ENCODE results near the gene SQSTM1. TPM values are rescaled to one million over a fixed set of nuclear protein-coding genes. Genes with fewer than 3 reads are reported as not detected.
"Not testable (repeated sequence)": the region's sequence is repeated elsewhere in the genome, so short reads cannot be mapped to it uniquely, and the experiment has no call there.

The SQSTM1 gene
- total RNA-seq, 1 donor from 2014 or later = 632 TPM

GRCh38 chr5:179823937-179824744 is 3.4 kb downstream of the SQSTM1 start:
- no peak for DNase-seq (ENCODE audit: extremely low read depth, low read depth, low spot score)

DNA sequence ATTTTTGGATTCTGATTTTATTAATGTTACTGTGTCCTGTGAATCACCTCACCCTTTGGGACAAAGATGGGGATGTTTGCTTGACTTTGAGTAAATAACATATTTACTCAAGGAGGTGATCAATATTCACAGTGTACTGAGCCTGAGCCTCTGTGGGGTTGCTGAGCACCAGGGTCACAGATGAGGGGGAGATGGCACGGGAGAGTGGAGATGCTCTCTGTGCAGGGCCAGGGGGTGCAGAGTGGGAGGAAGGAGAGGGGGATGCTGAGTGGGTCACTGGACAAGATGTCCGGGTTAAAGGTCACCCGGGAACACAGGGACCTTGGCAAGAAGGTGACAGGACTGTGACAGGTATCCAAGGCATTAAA is 4.0 kb downstream of the SQSTM1 start:
- DNase-seq (ENCODE audit: extremely low read depth, low read depth, low spot score) = no peak

GRCh38 chr5:179825655-179826182 is 5.0 kb downstream of the SQSTM1 start:
- no peak for DNase-seq (ENCODE audit: extremely low read depth, low read depth, low spot score)

DNA sequence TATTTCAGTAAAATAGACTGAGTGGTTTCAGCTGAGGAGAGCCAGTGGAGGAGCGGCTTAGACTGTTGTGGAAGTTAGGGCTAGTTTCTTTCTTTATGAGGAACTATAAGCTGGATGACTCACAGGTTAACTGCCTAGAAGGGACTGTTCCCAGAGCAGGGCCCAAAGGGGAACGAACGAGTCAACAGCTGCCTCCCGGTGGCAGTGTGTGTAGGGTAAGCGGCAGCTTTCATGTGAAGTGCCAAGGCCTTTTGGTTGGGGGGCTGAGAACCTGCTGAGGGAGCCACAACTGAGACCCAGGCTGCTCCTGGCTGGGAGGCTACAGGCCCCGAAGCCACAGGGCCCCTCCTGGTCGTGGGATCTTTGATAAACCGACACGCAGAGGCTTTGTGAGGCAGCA is 7.0 kb downstream of the SQSTM1 start:
- no peak for DNase-seq (ENCODE audit: extremely low read depth, low read depth, low spot score)

DNA sequence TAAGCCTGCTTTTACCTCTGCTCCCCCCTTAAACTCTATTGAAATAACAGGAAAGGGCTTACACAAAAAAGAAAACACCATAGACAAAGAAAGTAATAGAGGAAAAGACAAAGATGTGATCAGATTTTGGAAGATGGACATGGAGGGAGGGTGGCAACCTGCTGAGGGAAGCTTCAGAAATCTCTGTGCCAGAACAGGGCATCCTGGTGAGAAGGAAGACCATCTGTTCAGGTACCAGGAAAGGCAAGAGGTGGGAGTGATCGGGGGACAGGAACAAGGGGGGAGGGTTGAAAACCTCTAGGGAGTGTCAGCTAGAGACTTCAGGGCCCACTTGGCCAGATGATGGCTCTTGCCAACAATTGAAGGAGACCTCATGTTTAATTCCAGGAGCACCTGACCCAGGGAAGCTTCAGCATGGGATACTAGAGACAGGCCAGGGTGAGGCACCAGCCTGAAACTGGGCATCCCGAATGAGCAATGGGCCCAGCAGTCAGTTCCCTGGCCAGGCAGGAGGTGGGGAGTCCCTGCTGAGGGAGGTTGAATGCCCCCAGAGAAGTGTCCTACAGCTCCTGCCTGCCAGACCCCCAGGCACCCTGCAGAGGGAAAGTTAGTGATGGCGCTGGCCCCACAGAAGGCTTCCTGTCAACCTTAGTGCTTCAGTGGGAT is 8.2 kb downstream of the SQSTM1 start:
- DNase-seq (ENCODE audit: extremely low read depth, low read depth, low spot score) = no peak

DNA sequence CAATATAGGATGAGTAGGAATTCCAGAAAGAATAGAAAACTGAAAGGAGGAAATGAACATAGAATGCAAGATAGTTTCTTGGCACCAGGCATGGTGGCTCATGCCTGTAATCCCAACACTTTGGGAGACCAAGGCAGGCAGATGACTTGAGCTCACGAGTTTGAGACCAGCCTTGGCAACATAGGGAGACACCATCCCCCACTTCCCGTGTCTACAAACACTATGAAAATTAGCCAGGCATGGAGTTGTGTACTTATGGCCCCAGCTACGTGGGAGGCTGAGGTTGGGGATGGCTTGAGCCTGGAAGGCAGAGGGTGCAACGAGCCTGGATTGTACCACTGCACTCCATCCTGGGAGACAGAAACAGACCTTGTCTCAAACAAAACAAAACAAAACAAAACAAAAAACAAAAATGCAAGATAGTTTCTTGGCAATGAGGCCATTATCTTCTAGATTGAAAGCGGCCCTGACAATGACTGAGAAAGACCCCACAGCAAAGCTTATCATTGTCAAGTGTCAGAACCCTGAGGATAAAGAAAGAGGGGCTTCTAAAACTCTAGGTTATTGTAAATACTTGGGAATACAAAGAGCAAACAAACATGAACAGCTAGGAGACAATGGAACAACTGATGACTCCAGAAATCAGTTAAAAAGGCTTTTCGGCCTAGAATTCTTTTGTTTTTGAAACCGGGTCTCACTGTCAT is 9.2 kb downstream of the SQSTM1 start:
- DNase-seq (ENCODE audit: extremely low read depth, low read depth, low spot score) = no peak

- no peak for DNase-seq (ENCODE audit: extremely low read depth, low read depth, low spot score)
Observed at GRCh38 chr5:179830818-179831468, 10.2 kb downstream of the SQSTM1 start.

GRCh38 chr5:179832039-179832745 is 11.5 kb downstream of the SQSTM1 start:
- DNase-seq (ENCODE audit: extremely low read depth, low read depth, low spot score) = no peak

GRCh38 chr5:179833056-179833708 is 12.5 kb downstream of the SQSTM1 start:
- DNase-seq (ENCODE audit: extremely low read depth, low read depth, low spot score) = no peak

DNA sequence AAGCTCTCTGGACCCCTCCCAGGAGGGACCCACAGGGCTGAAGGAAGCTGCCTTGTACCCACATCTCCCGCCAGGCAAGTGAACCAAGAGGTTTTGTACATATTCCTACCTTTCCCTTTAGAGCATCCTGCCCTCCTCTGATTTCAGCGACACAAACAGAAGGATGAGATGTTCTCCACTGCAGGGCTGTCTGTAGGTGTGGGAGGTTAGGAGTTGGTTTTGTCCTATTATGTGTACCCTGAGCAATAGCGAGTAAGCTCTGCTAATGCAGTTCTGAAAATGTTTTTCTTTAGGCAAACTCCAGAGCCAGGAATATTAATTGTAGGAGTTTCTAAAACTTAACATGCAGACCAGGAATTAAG is 13.0 kb downstream of the SQSTM1 start:
- DNase-seq (ENCODE audit: extremely low read depth, low read depth, low spot score) = no peak

DNA sequence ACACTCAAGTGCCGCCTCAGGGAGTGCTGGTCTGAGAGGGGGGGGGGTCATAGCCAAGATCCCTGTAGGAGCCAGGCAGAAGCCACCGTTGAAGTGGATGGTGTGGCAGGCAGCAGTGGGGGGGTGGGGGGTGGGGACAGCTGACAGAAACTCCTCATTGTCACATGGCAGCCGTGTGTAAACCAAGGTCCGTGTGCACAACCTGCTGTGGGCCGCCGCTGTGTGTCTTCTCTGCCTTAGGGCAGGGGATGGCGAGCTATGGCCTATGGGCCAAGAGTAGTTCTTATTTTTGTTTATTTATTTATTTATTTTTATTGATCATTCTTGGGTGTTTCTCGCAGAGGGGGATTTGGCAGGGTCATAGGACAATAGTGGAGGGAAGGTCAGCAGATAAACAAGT is 13.4 kb downstream of the SQSTM1 start:
- no peak for DNase-seq (ENCODE audit: extremely low read depth, low read depth, low spot score)

- DNase-seq (ENCODE audit: extremely low read depth, low read depth, low spot score) = not testable (repeated sequence)
Observed at GRCh38 chr5:179834871-179835270, 14.2 kb downstream of the SQSTM1 start.

- DNase-seq (ENCODE audit: extremely low read depth, low read depth, low spot score) = no peak
Observed at GRCh38 chr5:179836225-179837019, 15.7 kb downstream of the SQSTM1 start.

DNA sequence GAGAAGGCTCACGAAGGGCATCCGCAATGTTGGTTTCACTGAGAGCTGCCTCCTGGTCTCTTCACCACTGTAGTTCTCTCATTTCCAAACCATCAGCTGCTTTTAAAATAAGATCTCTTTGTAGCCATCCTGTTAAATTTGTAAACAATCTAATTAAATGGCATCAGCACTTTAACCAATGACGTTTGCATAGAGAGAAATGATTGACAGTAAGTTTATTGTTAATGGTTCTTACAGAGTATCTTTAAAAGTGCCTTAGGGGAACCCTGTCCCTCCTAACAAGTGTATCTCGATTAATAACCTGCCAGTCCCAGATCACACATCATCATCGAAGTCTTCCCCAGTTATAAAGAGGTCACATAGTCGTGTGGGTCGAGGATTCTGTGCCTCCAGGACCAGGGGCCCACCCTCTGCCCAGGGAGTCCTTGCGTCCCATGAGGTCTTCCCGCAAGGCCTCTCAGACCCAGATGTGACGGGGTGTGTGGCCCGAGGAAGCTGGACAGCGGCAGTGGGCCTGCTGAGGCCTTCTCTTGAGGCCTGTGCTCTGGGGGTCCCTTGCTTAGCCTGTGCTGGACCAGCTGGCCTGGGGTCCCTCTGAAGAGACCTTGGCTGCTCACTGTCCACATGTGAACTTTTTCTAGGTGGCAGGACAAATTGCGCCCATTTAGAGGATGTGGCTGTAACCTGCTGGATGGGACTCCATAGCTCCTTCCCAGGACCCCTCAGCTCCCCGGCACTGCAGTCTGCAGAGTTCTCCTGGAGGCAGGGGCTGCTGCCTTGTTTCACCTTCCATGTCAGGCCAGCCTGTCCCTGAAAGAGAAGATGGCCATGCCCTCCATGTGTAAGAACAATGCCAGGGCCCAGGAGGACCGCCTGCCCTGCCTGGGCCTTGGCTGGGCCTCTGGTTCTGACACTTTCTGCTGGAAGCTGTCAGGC is 16.6 kb downstream of the SQSTM1 start:
- no peak for DNase-seq (ENCODE audit: extremely low read depth, low read depth, low spot score)

DNA sequence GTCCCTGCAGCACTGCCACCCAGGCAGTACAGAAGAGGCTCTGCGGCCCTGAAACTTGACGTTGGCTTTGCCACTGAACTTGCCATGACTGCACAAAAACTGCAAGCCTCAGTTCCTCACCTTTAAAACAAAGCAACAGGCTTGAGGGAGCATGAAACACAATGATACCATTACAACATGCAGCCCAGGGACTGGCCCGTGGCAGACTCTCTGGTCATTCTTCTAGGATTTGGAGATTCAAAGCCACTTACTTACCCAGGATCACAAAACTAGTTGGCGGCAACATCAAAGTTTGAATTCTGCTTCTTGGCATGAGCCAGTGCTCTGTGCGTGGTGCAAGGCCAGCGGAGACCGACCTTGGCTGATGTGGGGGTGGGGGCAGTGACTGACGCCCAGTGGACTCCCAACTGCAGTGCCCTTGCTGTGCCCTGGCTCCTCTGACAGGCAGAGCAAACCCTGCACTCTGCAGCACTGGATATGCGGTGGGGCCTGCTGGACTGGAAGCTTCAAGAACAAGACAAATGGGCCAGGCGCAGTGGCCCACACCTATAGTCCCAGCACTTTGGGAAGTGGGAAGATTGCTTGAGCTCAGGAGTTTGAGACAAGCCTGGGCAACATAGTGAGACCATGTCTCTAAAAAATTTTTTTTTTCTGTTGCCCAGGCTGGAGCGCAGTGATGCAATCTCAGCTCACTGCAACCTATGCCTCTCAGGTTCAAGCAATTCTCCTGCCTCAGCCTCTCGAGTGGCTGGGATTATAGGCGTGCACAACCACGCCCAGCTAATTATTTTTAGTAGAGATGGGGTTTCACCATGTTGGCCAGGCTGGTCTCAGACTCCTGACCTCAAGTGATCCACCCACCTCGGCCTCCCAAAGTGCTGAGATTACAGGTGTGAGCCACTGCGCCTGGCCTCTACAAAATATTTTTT is 18.9 kb downstream of the SQSTM1 start:
- no peak for DNase-seq (ENCODE audit: extremely low read depth, low read depth, low spot score)

DNA sequence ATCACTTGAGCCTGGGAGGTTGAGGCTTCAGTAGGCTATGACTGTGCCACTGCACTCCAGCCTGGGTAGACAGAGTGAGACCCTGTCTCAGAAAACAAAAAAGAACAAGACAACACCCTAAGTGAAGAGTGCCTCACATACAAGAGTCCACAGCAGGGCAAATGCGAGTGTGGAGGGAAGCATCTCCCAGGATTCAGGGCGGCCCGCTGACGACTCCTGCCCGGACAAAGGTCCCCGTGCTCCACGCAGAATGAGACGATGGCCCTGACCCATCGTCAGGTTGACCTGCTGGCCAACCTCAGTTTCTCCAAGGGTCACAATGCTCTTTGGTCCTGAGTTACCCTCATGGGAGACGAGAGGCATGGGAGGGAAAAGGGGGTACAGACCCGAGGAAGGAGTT is 19.6 kb downstream of the SQSTM1 start:
- no peak for DNase-seq (ENCODE audit: extremely low read depth, low read depth, low spot score)

DNA sequence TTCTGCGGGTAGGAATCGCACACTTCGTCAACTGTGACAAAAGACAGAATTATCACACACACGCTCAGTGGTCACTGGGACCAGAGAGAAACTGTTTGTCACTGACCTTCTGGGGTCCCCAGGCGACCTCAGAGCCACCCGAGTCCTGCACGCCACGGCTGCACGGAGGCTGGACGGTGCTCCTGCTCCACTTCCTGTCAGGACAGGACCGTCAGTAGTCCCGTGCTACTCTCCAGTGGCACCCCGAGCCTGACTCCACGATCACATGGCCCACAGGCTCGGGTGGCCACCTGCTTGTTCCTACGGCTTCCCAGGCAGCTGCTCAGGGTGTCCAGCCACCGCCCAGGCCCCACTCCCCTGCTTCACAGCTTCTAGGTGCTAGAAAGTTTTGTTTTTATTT is 20.1 kb downstream of the SQSTM1 start:
- no peak for DNase-seq (ENCODE audit: extremely low read depth, low read depth, low spot score)

Data from glomerular endothelial cell (primary cell).